Fibroblast of pulmonary artery (primary cell): ENCODE measurements around the gene CTBP2.

Source experiments
- DNase-seq: peaks from one replicate; pipeline ENCODE4 v3.0.0-alpha.2; 2010; ENCODE audit warnings: low read depth
- H3K4me3 ChIP-seq: replicated peaks from 2 replicates; pipeline ENCODE4 v1.5.1; 2011; ENCODE audit warnings: low read depth, mild to moderate bottlenecking, control low read depth, low read length, moderate library complexity
- TF ChIP-seq, protein P1 (sequence below): IDR thresholded peaks from 2 replicates; pipeline ENCODE4 v1.5.1; 2011; ENCODE audit warnings: mild to moderate bottlenecking, control low read depth, low read length, inconsistent platforms; ENCODE audit errors: missing control alignments

CTBP2 gene

GRCh38 chr10:125132344-125132743, 28.0 kb downstream of the CTBP2 start:
- no peak for DNase-seq
- TF ChIP-seq, protein P1, sequence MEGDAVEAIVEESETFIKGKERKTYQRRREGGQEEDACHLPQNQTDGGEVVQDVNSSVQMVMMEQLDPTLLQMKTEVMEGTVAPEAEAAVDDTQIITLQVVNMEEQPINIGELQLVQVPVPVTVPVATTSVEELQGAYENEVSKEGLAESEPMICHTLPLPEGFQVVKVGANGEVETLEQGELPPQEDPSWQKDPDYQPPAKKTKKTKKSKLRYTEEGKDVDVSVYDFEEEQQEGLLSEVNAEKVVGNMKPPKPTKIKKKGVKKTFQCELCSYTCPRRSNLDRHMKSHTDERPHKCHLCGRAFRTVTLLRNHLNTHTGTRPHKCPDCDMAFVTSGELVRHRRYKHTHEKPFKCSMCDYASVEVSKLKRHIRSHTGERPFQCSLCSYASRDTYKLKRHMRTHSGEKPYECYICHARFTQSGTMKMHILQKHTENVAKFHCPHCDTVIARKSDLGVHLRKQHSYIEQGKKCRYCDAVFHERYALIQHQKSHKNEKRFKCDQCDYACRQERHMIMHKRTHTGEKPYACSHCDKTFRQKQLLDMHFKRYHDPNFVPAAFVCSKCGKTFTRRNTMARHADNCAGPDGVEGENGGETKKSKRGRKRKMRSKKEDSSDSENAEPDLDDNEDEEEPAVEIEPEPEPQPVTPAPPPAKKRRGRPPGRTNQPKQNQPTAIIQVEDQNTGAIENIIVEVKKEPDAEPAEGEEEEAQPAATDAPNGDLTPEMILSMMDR, result no peak
- H3K4me3 ChIP-seq, result no peak overlapping the region

GRCh38 chr10:125130916-125131315, 29.4 kb downstream of the CTBP2 start:
- no peak overlapping the region for H3K4me3 ChIP-seq
- TF ChIP-seq, protein P1, result no peak
- no peak for DNase-seq

DNA sequence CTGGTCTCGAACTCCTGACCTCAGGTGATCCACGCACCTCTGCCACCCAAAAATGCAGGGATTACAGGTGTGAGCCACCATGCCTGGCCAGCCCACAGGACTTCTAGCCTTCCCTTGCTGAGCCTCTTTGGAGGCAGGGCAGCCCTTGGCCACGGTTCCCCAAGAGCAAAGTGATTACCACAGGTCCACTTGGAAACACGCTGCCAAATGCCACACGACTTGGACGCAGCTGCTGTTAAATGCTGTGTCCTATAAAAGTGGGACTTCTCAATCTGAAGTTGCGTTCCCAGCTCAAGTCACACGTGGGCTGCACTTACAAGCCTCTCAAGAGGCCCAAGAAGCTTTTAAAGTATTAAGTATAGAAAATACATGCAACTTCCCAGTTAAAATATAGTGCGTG, 30.1 kb downstream of the CTBP2 start:
- TF ChIP-seq, protein P1, result no peak
- no peak for DNase-seq
- H3K4me3 ChIP-seq, result no peak overlapping the region

GRCh38 chr10:125129076-125129458, 31.3 kb downstream of the CTBP2 start:
- no peak for DNase-seq
- TF ChIP-seq, protein P1, result no peak

DNA sequence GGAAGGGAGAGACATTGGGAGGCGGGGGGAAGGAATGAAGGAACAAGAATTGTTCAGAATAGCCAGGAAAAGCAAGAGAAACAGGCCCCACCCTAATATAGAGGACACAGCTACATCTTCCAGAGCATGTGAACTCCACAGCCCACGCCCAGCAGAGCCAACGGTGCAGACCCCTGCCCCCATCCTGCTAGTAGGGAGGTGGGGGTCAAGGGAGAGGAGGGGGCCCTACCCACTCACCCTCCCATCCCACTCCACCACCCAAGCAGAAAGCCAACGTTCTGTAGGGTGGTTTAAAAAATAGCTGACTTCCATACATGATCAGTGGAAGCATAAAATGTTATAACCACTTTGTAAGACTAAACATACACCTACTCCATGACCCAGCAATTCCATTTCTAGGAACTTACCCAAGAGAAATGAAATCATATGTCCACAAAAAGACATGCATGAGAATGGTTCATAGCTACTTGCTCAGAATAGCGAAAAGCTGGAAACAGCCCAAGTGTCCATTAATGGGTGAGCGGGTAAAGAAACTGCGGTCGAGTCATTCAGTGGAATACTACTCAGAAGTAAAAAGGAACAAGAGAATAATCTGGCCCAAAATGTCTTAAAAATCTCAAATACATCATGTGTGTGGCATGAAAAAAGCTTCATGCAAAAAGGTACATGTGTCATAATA, 31.8 kb downstream of the CTBP2 start:
- TF ChIP-seq, protein P1, result no peak
- no peak overlapping the region for H3K4me3 ChIP-seq
- no peak for DNase-seq

More at GRCh38 chr10:125129076-125129458, 31.3 kb downstream of the CTBP2 start:
- no peak overlapping the region for H3K4me3 ChIP-seq

DNA sequence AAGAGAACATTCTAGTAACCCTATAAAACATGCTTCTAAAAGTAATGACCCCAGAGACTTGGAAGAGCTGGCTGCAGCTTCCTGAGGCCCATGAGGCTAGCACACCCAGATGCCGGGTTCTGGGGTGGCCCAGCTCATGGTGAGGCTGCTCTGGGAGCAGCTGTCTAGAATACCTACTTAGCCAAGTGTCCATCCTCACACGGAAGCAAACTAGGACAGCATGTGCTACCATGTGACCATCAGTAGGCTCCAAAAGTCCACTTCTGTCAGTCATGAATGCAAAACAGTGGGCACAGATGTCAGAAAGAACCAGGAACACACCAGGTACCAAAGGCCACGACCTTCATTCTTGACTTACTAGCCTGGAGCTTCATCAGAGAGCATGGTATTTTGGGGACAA, 32.4 kb downstream of the CTBP2 start:
- no peak for DNase-seq
- H3K4me3 ChIP-seq, result no peak overlapping the region
- TF ChIP-seq, protein P1, result no peak

- no peak for DNase-seq
Observed at GRCh38 chr10:125127110-125127509, 33.3 kb downstream of the CTBP2 start.

More at GRCh38 chr10:125127110-125127509, 33.3 kb downstream of the CTBP2 start:
- no peak overlapping the region for H3K4me3 ChIP-seq
- TF ChIP-seq, protein P1, result no peak
